ENCODE measurements around the gene PLEKHM3.

PLEKHM3 gene

GRCh38 chr2:207895274-207895860 lies 130.0 kb downstream of the PLEKHM3 start:
- DNase-seq (ENCODE audit: low read depth, low spot score), result no peak
- Histone ChIP-seq H3K4me3 (ENCODE audit: insufficient read length, low read depth) (no peak overlapping the region), H3K27me3 (ENCODE audit: insufficient read depth, insufficient read length) (no peaks in the 10 kb centered on the region), H3K4me1 (ENCODE audit: insufficient read depth, insufficient read length) (peaks cover 7% of the 10 kb centered on the region), H3K36me3 (ENCODE audit: insufficient read depth, insufficient read length, low read length) (peaks cover 3% of the 10 kb centered on the region), H3K9ac (ENCODE audit: insufficient read length, low read depth) (no peak overlapping the region), H3K9me3 (ENCODE audit: insufficient read depth, low read length) (no peaks in the 10 kb centered on the region)
- TF ChIP-seq YY1 (IDR thresholded peaks at IDR 0.05; ENCODE audit: insufficient read depth, insufficient read length) (no peak), SUZ12 (IDR thresholded peaks at IDR 0.05; ENCODE audit: extremely low read depth, insufficient read depth, insufficient read length) (no peak), ZNF274 (IDR thresholded peaks at IDR 0.05; ENCODE audit: low read depth, low read length) (no peak)

- no peak for DNase-seq (ENCODE audit: low read depth, low spot score)
- no peaks in the 10 kb centered on the region for H3K9me3 ChIP-seq (ENCODE audit: insufficient read depth, low read length)
- peaks cover 5% of the 10 kb centered on the region for H3K4me1 ChIP-seq (ENCODE audit: insufficient read depth, insufficient read length)
- no peak overlapping the region for H3K9ac ChIP-seq (ENCODE audit: insufficient read length, low read depth)
- H3K4me3 ChIP-seq (ENCODE audit: insufficient read length, low read depth), result no peak overlapping the region
- no peaks in the 10 kb centered on the region for H3K27me3 ChIP-seq (ENCODE audit: insufficient read depth, insufficient read length)
- TF ChIP-seq ZNF274 (IDR thresholded peaks at IDR 0.05; ENCODE audit: low read depth, low read length), result no peak
- no peak for TF ChIP-seq YY1 (IDR thresholded peaks at IDR 0.05; ENCODE audit: insufficient read depth, insufficient read length)
- TF ChIP-seq SUZ12 (IDR thresholded peaks at IDR 0.05; ENCODE audit: extremely low read depth, insufficient read depth, insufficient read length), result no peak
- no peaks in the 10 kb centered on the region for H3K36me3 ChIP-seq (ENCODE audit: insufficient read depth, insufficient read length, low read length)
These were observed 132.5 kb downstream of the PLEKHM3 start for GRCh38 chr2:207892716-207893402.

GRCh38 chr2:207891086-207891844 lies 134.1 kb downstream of the PLEKHM3 start:
- Histone ChIP-seq H3K36me3 (ENCODE audit: insufficient read depth, insufficient read length, low read length) (no peaks in the 10 kb centered on the region), H3K4me3 (ENCODE audit: insufficient read length, low read depth) (no peak overlapping the region), H3K27me3 (ENCODE audit: insufficient read depth, insufficient read length) (no peaks in the 10 kb centered on the region), H3K9me3 (ENCODE audit: insufficient read depth, low read length) (no peaks in the 10 kb centered on the region), H3K9ac (ENCODE audit: insufficient read length, low read depth) (no peak overlapping the region), H3K4me1 (ENCODE audit: insufficient read depth, insufficient read length) (peaks cover 5% of the 10 kb centered on the region)
- TF ChIP-seq YY1 (IDR thresholded peaks at IDR 0.05; ENCODE audit: insufficient read depth, insufficient read length) (no peak), ZNF274 (IDR thresholded peaks at IDR 0.05; ENCODE audit: low read depth, low read length) (no peak), SUZ12 (IDR thresholded peaks at IDR 0.05; ENCODE audit: extremely low read depth, insufficient read depth, insufficient read length) (no peak)
- no peak for DNase-seq (ENCODE audit: low read depth, low spot score)

- H3K4me3 ChIP-seq (ENCODE audit: insufficient read length, low read depth), result no peak overlapping the region
- no peaks in the 10 kb centered on the region for H3K4me1 ChIP-seq (ENCODE audit: insufficient read depth, insufficient read length)
- no peaks in the 10 kb centered on the region for H3K9me3 ChIP-seq (ENCODE audit: insufficient read depth, low read length)
- no peaks in the 10 kb centered on the region for H3K27me3 ChIP-seq (ENCODE audit: insufficient read depth, insufficient read length)
- TF ChIP-seq ZNF274 (IDR thresholded peaks at IDR 0.05; ENCODE audit: low read depth, low read length) (no peak), SUZ12 (IDR thresholded peaks at IDR 0.05; ENCODE audit: extremely low read depth, insufficient read depth, insufficient read length) (no peak), YY1 (IDR thresholded peaks at IDR 0.05; ENCODE audit: insufficient read depth, insufficient read length) (no peak)
- H3K9ac ChIP-seq (ENCODE audit: insufficient read length, low read depth), result no peak overlapping the region
- no peak for DNase-seq (ENCODE audit: low read depth, low spot score)
- no peaks in the 10 kb centered on the region for H3K36me3 ChIP-seq (ENCODE audit: insufficient read depth, insufficient read length, low read length)
These were observed 137.8 kb downstream of the PLEKHM3 start for GRCh38 chr2:207887500-207887899.

- H3K36me3 ChIP-seq (ENCODE audit: insufficient read depth, insufficient read length, low read length), result no peaks in the 10 kb centered on the region
- no peak for DNase-seq (ENCODE audit: low read depth, low spot score)
- H3K4me3 ChIP-seq (ENCODE audit: insufficient read length, low read depth), result no peak overlapping the region
- H3K9me3 ChIP-seq (ENCODE audit: insufficient read depth, low read length), result no peaks in the 10 kb centered on the region
- no peaks in the 10 kb centered on the region for H3K4me1 ChIP-seq (ENCODE audit: insufficient read depth, insufficient read length)
- TF ChIP-seq SUZ12 (IDR thresholded peaks at IDR 0.05; ENCODE audit: extremely low read depth, insufficient read depth, insufficient read length) (no peak), YY1 (IDR thresholded peaks at IDR 0.05; ENCODE audit: insufficient read depth, insufficient read length) (no peak), ZNF274 (IDR thresholded peaks at IDR 0.05; ENCODE audit: low read depth, low read length) (no peak)
- no peak overlapping the region for H3K9ac ChIP-seq (ENCODE audit: insufficient read length, low read depth)
- H3K27me3 ChIP-seq (ENCODE audit: insufficient read depth, insufficient read length), result no peaks in the 10 kb centered on the region
These were observed 140.3 kb downstream of the PLEKHM3 start for GRCh38 chr2:207885010-207885409.

- no peaks in the 10 kb centered on the region for H3K27me3 ChIP-seq (ENCODE audit: insufficient read depth, insufficient read length)
- H3K4me1 ChIP-seq (ENCODE audit: insufficient read depth, insufficient read length), result no peaks in the 10 kb centered on the region
- DNase-seq (ENCODE audit: low read depth, low spot score), result no peak
- TF ChIP-seq ZNF274 (IDR thresholded peaks at IDR 0.05; ENCODE audit: low read depth, low read length) (no peak), YY1 (IDR thresholded peaks at IDR 0.05; ENCODE audit: insufficient read depth, insufficient read length) (no peak), SUZ12 (IDR thresholded peaks at IDR 0.05; ENCODE audit: extremely low read depth, insufficient read depth, insufficient read length) (no peak)
- H3K36me3 ChIP-seq (ENCODE audit: insufficient read depth, insufficient read length, low read length), result no peaks in the 10 kb centered on the region
- no peak overlapping the region for H3K4me3 ChIP-seq (ENCODE audit: insufficient read length, low read depth)
- no peaks in the 10 kb centered on the region for H3K9me3 ChIP-seq (ENCODE audit: insufficient read depth, low read length)
- H3K9ac ChIP-seq (ENCODE audit: insufficient read length, low read depth), result no peak overlapping the region
These were observed 141.2 kb downstream of the PLEKHM3 start for GRCh38 chr2:207884127-207884526.
